KMS-11 (cell line): ENCODE results near the gene MON2.
A peak's percentile ranks its signal among the peaks of the same experiment; 100 is the strongest.

Experiments used
- H2AFZ ChIP-seq: fragments of 200-600 bp; sonication (generic); 2 replicates; pipeline ENCODE4 v1.6.1; 2016; ENCODE audit warnings: antibody characterized with exemption, mixed run types, low read depth
- H3K27ac ChIP-seq: fragments of 200-600 bp; sonication (generic); 2 replicates; pipeline ENCODE4 v1.6.1; 2016; ENCODE audit warnings: mild to moderate bottlenecking, mixed run types
- H3K27me3 ChIP-seq: fragments of 200-600 bp; sonication (generic); 2 replicates; pipeline ENCODE4 v1.6.1; 2017; ENCODE audit warnings: mild to moderate bottlenecking, low read depth, mixed run types, moderate library complexity; ENCODE audit not compliant: insufficient read depth
- H3K36me3 ChIP-seq: fragments of 200-600 bp; sonication (generic); 2 replicates; pipeline ENCODE4 v1.6.1; 2017; ENCODE audit warnings: mild to moderate bottlenecking, mixed run types; ENCODE audit not compliant: insufficient read depth
- H3K4me1 ChIP-seq: fragments of 200-600 bp; sonication (generic); 2 replicates; pipeline ENCODE4 v1.6.1; 2016; ENCODE audit warnings: mild to moderate bottlenecking, low read depth, mixed run types; ENCODE audit not compliant: poor library complexity, severe bottlenecking
- H3K4me2 ChIP-seq: fragments of 200-600 bp; sonication (generic); 2 replicates; pipeline ENCODE4 v1.7.0; 2016; ENCODE audit warnings: mild to moderate bottlenecking, mixed run types
- H3K4me3 ChIP-seq: fragments of 200-600 bp; sonication (generic); IDR thresholded peaks from 2 replicates; pipeline ENCODE4 v1.6.1; 2017; ENCODE audit warnings: low read depth, low read length, mixed read lengths; ENCODE audit not compliant: insufficient read depth
- H3K79me2 ChIP-seq: fragments of 200-600 bp; sonication (generic); 2 replicates; pipeline ENCODE4 v1.6.1; 2016; ENCODE audit warnings: low read depth, mixed run types; ENCODE audit not compliant: insufficient read depth
- H3K9ac ChIP-seq: fragments of 200-600 bp; sonication (generic); 2 replicates; pipeline ENCODE4 v1.6.1; 2016; ENCODE audit warnings: mild to moderate bottlenecking, mixed run types
- H4K20me1 ChIP-seq: fragments of 200-600 bp; sonication (generic); 2 replicates; pipeline ENCODE4 v1.6.1; 2016; ENCODE audit warnings: mild to moderate bottlenecking, mixed run types; ENCODE audit not compliant: insufficient read depth
- TF ChIP-seq, protein P1 (sequence below): fragments of 200-600 bp; sonication (generic); conservative IDR thresholded peaks from 2 replicates; pipeline ENCODE4 v1.6.1; 2017; ENCODE audit warnings: low read depth, mild to moderate bottlenecking, antibody characterized with exemption, low read length, moderate library complexity, mixed read lengths

MON2 gene

DNA sequence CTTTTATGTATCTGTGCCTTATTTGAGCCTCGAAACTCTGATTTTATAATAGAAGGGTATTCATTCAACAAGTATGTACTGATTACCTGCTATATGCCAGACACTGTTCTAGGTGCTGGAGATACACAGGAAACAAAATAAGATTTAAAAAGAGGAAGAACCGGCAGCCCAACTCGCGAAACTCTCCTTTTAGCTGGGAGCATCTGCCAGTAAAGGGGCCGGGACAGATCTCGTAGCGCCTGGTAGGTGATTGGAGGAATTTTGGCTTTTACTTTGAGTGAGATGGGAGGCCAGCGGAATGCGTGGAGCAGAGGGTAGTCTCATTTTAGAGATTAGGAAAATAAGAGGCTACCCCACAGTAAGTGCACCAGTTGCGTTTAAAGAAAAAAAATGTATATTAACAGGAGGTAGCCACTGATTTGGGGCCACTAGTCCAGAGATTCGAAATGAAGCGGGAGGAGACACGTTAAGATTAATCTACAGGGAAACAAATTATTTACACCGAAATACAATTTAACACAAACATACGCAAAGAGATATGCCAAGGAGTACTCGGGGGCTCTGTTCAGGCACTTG, 520 bp upstream of the MON2 start:
- peaks cover 41% of the 10 kb centered on the region for H3K79me2 ChIP-seq
- peak overlapping the region; percentile 7 for H3K4me3 ChIP-seq
- peak overlapping the region; percentile 69 for H3K4me2 ChIP-seq
- peak overlapping the region; percentile 86 for H3K27ac ChIP-seq
- no peaks in the 10 kb centered on the region for H3K36me3 ChIP-seq
- peaks cover 25% of the 10 kb centered on the region for H3K4me1 ChIP-seq
- H3K9ac ChIP-seq, result peak overlapping the region; percentile 94
- H2AFZ ChIP-seq, result peak overlapping the region; percentile 98
- H3K27me3 ChIP-seq, result no peaks in the 10 kb centered on the region
- no peaks in the 10 kb centered on the region for H4K20me1 ChIP-seq
- TF ChIP-seq, protein P1, sequence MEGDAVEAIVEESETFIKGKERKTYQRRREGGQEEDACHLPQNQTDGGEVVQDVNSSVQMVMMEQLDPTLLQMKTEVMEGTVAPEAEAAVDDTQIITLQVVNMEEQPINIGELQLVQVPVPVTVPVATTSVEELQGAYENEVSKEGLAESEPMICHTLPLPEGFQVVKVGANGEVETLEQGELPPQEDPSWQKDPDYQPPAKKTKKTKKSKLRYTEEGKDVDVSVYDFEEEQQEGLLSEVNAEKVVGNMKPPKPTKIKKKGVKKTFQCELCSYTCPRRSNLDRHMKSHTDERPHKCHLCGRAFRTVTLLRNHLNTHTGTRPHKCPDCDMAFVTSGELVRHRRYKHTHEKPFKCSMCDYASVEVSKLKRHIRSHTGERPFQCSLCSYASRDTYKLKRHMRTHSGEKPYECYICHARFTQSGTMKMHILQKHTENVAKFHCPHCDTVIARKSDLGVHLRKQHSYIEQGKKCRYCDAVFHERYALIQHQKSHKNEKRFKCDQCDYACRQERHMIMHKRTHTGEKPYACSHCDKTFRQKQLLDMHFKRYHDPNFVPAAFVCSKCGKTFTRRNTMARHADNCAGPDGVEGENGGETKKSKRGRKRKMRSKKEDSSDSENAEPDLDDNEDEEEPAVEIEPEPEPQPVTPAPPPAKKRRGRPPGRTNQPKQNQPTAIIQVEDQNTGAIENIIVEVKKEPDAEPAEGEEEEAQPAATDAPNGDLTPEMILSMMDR, result no peak

- Histone ChIP-seq H3K79me2 (peaks cover 51% of the 10 kb centered on the region), H3K4me1 (peaks cover 25% of the 10 kb centered on the region), H4K20me1 (no peaks in the 10 kb centered on the region), H3K36me3 (no peaks in the 10 kb centered on the region), H3K4me3 (no peak overlapping the region), H2AFZ (no peak overlapping the region), H3K9ac (0 out of 2 replicates have a peak overlapping the region, but pooled peaks have one; percentile 94), H3K4me2 (peak overlapping the region; percentile 69), H3K27me3 (no peaks in the 10 kb centered on the region), H3K27ac (no peak overlapping the region)
- TF ChIP-seq, protein P1, result no peak
Measured at GRCh38 chr12:62468397-62468796, 1.8 kb downstream of the MON2 start.

DNA sequence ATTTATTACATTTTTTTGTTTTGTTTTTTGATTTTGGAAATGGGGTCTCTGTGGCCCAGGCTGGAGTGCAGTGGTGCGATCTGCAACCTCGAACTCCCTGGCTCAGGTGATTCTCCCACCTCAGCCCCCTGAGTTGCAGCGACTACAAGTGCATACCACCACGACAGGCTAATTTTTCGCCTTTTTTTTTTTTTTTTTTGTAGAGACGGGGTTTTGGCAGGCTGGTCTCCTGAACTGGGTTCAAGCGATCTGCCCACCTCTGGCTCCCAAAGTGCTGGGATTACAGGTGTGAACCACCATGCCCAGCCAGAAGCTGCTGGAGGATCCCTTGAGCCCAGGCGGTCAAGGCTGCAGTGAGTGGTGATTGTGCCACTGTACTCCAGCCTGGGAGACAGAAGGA, 2.3 kb downstream of the MON2 start:
- Histone ChIP-seq H3K27me3 (no peaks in the 10 kb centered on the region), H3K4me2 (peak overlapping the region; percentile 69), H3K27ac (no peak overlapping the region), H3K79me2 (peaks cover 56% of the 10 kb centered on the region), H3K4me3 (no peak overlapping the region), H2AFZ (no peak overlapping the region), H3K36me3 (no peaks in the 10 kb centered on the region), H3K4me1 (peaks cover 25% of the 10 kb centered on the region), H3K9ac (no peak overlapping the region), H4K20me1 (no peaks in the 10 kb centered on the region)
- TF ChIP-seq, protein P1, result no peak

GRCh38 chr12:62469704-62470103, 3.1 kb downstream of the MON2 start:
- H3K27me3 ChIP-seq, result no peaks in the 10 kb centered on the region
- H3K9ac ChIP-seq, result no peak overlapping the region
- no peak overlapping the region for H2AFZ ChIP-seq
- no peaks in the 10 kb centered on the region for H4K20me1 ChIP-seq
- no peak overlapping the region for H3K27ac ChIP-seq
- TF ChIP-seq, protein P1, result no peak
- no peak overlapping the region for H3K4me3 ChIP-seq
- peak overlapping the region; percentile 69; the same call in 1 of the 2 replicates for H3K4me2 ChIP-seq
- H3K36me3 ChIP-seq, result no peaks in the 10 kb centered on the region
- peaks cover 63% of the 10 kb centered on the region for H3K79me2 ChIP-seq
- peaks cover 25% of the 10 kb centered on the region for H3K4me1 ChIP-seq
